AG08395 (cell line): ENCODE results near the gene SNX9.
A peak's percentile ranks its signal among the peaks of the same experiment; 100 is the strongest.

Experiments
- DNase-seq: peaks from one replicate; pipeline ENCODE4 v3.0.0; 2012; ENCODE audit warnings: mixed read lengths, low spot score

Gene SNX9

GRCh38 chr6:157981132-157981394, 158.0 kb downstream of the SNX9 start:
- no peak for DNase-seq

GRCh38 chr6:157981395-157982101, 158.5 kb downstream of the SNX9 start, which contains the start of gene SYNJ2:
TSS of gene SYNJ2 (plus strand) at chr6:157981863. CDS start at chr6:157981962, 99 bp downstream.
- peak; percentile 80 for DNase-seq

DNA sequence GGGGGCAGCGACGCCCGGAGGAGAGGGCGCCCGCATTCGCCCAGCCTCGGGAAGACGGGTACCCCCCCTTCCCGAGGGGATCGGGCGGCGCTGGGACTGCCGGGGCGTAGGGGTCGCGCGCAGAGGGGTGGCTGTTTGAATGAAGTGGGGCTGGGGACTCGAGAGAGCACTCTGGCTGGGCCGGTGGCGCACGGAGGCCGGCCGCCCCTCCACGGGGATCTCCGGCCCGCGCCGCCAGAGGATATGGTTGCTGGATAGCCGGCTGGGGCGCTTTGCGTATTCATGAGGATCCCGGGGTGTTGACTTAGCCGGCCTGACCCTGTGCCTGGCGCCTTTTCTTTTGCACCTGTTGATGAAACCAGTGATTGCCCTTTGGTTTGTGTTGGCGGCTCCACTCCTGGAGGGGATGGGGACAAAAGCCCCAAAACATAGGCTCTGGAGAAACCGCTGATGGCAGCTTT, 159.1 kb downstream of the SNX9 start:
- DNase-seq, result peak; percentile 21

DNA sequence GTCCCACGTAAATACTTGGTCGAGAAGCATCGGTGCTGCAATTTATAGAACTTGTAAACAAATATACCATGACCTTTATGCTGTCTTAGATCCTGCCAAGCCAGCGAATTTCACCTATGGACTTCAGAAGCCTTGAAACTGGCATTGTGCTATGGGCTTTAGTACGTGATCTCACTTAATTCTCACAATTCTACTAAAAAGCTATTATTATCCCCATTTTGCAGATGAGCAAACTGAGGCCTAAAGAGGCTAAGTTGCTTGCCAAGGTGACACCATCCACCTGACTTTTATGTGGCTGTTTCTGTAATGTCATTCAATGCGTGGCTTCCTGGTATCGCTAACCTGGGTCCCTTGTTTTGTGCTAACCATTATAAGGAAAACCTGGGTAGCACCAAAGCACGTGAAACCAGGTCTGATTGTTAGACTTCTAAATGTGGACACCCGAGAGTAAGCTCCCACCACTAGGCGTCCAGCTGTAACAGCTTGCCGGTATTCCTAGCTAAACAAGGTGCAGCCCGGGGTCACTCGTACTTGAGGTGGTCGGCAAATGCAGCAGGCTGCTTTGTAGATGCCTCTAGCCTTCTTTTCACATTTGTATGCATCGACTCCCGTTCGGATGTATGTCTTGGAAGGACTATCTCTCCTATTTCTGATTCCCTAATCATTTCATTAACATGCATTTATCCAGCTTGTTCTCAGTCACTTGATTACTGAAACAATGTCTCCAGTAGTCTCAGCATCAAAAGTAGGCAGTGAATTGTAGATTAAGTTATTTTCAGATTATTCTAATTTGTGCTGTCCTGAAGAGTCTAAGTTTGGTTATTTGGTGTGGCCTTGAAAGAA, 159.7 kb downstream of the SNX9 start:
- DNase-seq, result peak; percentile 45

DNA sequence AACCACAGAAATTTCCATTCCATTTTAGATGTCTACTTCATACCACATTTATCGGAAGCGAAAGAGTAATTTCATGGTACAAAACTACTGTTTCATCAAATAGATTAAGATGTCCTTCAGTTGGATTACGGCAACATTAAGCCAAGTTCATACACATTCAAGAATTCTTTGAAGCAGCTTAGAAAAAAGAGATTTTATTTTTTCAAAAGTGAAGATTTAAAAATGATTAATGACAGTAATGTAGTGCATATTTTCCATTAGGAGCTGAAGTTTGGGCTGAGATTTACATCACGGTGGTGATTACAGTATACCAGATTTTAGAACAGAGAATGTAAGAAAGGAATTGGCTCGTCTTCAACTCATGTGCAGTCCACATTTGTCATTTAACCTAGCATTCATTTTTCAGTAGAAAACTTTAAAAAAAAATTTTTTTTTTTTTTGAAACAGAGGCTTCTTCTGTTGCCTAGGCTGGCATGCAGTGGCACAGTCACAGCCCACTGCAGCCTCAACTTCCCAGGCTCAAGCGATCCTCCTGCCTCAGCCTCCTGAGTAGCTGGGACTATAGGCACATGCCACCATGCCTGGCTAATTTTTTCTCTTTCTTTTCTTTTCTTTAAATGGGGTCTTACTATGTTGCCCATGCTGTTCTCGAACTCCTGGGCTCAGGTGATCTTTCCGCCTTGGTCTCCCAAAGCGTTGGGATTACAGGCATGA, 160.5 kb downstream of the SNX9 start:
- peak; percentile 35 for DNase-seq

GRCh38 chr6:157984128-157984527, 161.1 kb downstream of the SNX9 start:
- DNase-seq, result no peak

DNA sequence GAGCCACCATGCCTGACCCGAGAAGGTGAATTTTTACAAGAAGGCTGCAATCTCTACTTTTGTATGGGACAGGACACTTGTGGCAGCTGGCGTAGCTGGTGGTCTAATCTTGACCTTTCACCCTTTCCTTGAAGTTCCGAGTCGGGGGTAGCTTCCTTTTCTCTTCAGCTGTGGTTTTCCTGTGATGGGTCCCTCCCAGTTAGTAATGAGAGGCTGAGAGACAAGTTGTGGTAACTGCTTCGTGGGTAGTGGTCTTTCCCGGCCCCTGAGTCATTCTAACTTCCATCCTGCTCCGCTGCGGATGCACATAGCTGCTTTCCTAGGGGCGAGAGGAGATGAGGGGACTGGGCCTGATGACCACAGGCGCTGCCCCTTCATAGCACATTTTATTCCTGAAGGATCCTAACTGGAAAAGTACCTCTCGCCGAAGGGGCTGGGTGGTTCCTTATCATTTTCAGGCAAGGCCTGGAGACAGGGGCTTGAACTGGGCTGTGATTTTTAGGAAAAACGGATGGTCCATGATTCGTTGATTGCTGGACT, 161.7 kb downstream of the SNX9 start:
- no peak for DNase-seq

DNA sequence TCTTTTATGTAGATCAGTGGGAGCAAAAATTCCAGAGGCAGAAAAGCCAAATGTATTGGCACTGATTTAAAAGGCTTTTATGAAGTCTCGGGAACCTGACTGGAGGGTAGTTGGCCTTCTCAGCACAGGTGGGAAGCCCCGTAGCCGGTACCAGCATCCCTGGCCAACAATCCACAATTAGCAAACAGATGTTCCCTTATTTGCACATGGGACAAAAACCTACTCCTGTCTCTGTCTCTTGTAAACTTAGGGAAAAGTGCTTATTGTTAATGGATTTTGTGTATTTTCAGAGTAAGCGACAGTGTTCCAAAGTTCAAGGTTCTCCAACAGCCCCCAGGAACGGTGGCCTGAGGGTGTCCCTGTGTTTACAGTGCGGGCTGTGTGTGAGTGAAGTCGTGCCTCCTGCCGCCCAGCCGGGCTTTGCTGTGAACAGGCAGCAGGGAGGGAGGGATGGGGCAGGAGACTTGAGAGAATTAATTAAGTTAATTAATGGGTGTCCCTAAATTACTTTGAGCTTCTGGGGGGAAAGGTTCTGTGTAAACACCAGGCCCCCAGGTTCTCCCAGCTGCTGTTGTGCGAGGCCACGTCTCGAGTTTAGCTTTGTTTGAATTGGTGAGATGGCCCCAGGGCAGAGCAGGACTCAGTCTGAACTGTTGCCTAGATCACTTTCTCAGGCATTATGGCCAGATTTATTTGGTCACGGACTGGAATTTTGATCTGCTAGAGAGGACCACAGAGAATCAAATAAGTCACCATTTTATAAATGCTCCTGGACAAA, 162.5 kb downstream of the SNX9 start:
- no peak for DNase-seq

DNA sequence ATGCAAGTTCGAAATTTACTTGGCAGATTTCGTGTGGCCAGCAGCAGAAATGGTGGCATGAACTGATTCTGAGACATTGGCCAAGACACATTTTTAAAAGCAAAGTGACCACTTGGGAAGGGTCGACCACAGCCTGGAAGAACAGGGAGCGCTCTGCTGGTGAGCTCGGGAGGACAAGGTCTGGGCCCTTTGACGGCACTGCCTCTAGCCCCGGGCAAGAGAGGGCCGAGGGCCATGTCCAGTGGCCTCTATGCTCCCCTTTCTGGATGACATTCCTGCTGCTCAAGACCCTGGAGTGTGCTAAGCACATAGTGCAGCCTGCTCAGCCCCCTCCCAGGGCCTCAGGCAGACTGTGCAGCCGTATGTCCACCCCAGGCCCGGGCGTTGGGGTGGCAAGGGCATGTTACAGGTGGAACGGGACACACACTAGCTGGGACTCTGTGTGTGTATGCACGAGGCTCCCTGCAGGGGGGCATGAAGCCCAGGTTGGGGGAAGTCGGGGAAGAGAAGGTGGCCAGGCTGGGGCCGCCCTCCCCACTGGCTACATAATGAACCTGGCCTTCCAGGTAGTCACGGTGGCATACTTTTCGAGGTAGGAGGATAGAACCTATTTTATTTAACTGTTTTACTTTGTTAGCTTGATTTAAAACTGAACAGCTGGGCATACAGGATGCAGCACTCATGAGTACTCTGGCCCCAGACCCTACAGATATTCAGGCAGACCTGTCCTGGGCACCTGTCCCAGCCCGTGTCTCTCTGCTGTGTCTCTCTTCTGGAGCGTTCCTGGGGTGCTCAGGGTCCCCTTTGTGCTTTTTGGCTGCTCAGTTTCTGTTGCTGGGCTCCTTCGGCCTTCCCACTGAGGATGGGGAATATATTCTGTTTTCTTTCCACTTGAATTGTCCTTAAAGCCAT, 165.0 kb downstream of the SNX9 start:
- DNase-seq, result no peak

GRCh38 chr6:157988700-157989063, 165.6 kb downstream of the SNX9 start:
- no peak for DNase-seq

GRCh38 chr6:157989541-157990289, 166.7 kb downstream of the SNX9 start:
- DNase-seq, result peak; percentile 7

DNA sequence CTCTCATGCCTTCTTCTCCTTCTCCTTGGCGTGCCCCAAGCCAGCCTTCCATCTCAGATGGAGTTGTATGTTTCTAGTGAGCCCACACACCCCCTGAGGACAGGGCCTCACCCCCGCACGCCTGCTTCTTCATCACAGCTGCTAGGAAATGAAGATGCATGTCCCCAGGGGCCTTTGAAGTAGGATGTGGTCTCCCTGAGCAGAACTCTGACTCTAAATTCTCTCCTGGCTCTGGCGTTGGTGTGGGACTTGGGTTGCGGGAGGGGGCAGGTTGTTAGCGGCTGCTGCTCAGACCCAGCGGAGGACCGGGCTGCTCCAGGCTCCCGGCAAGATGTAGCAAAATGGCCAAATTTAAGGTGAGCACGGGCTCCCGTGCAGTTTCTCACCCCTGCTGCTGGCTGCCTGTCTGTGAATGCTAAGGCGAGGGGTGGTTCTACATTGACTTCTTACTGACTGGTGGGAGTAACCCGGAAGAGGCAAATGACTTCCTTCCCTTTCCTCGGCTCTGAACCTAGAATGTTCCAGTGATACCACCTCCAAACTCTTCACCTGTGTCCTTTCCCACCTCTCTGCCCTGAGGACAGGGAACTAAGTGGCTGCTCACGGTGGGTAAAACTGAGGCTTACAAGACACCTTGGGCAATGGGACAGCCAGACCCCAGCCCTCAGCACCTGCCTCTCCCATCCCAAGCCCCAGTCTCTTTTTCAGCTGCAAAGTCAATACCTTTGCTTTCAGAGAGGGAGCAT, 167.4 kb downstream of the SNX9 start:
- no peak for DNase-seq

DNA sequence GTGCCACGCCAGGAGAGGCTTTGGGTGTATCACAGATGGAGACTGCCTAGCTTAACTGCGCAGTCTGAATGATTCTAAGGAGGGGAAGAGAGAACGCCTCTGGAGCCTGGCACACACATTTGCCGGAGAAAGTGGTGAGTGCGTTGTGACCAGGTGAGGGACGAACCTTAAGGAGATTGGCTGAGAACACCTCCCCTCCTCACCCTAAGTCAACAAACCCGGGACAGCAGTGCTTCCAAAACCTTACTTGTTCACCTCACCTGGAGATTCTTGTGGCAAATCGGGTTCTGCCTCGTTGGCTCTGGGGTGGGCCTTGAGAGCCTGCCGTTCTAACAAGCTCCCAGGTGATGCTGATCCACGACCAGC, 168.0 kb downstream of the SNX9 start:
- no peak for DNase-seq

GRCh38 chr6:157993076-157993475, 170.0 kb downstream of the SNX9 start:
- no peak for DNase-seq

DNA sequence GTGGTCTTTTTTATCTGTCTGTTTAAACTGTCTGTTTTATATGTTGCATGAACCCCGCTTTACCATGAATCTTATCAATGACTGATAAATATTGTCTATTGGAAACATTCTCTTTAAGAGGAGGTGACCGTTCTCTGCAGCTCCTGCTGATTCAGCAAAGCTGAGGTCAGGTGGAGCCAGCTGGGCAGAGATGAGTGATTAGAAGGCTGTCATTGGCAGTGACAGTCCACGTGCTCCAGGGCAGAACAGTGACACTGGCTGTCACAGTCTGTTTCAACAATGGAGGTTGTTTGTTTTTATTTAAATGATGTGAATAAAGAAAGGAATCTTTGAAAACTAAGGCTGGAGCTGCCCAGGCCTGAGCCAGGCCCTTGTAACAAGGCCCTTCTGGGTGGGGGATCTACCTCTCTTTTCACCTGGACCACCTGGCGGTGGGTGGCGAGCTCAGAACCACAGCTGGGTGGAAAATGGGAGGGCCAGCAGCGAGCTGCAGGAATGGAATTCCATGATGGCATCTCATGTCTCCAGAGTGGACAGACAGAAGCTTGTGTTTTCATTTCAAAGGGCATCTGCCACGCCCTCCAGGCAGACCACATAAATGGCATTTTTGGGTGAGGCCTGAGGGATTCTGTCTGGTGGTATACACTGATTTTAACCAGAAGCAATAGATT, 171.2 kb downstream of the SNX9 start:
- DNase-seq, result no peak
